Glomerular endothelial cell (primary cell): ENCODE data around the gene BTBD16. TPM values are rescaled to one million over a fixed set of nuclear protein-coding genes. Genes with fewer than 3 reads are reported as not detected.

Experiments
- DNase-seq: peaks from one replicate; pipeline ENCODE4 v3.0.0-alpha.2; 2011; ENCODE audit warnings: low read depth, low spot score; ENCODE audit errors: extremely low read depth
- total RNA-seq: library from RNA; depleted of rRNA; stranded (reverse); fragments of >200 nt; gene quantifications from 2 replicates; pipeline ENCODE4 v1.2.3, GENCODE V29; 2015

Gene BTBD16
- total RNA-seq, 1 donor from 2014 or later, result 0.47 TPM

- no peak for DNase-seq
Observed at GRCh38 chr10:122246830-122247520, 24.1 kb upstream of the BTBD16 start.

GRCh38 chr10:122248356-122249302 lies 22.5 kb upstream of the BTBD16 start:
- DNase-seq, result no peak

GRCh38 chr10:122249303-122249850 lies 21.7 kb upstream of the BTBD16 start:
- no peak for DNase-seq

- no peak for DNase-seq
Observed at GRCh38 chr10:122249991-122250750, 20.9 kb upstream of the BTBD16 start.

GRCh38 chr10:122251459-122252255 lies 19.4 kb upstream of the BTBD16 start:
- no peak for DNase-seq

- DNase-seq, result no peak
Observed at GRCh38 chr10:122252805-122253204, 18.3 kb upstream of the BTBD16 start.

GRCh38 chr10:122253605-122254004 lies 17.5 kb upstream of the BTBD16 start:
- no peak for DNase-seq

GRCh38 chr10:122254831-122255230 lies 16.3 kb upstream of the BTBD16 start:
- no peak for DNase-seq

GRCh38 chr10:122255509-122256301 lies 15.4 kb upstream of the BTBD16 start:
- no peak for DNase-seq

- DNase-seq, result no peak
Observed at GRCh38 chr10:122257041-122257440, 14.1 kb upstream of the BTBD16 start.

GRCh38 chr10:122258136-122259074 lies 12.7 kb upstream of the BTBD16 start:
- no peak for DNase-seq

GRCh38 chr10:122259075-122259466 lies 12.0 kb upstream of the BTBD16 start:
- DNase-seq, result no peak

GRCh38 chr10:122261584-122261983 lies 9.5 kb upstream of the BTBD16 start:
- DNase-seq, result no peak

- no peak for DNase-seq
Observed at GRCh38 chr10:122263971-122264370, 7.1 kb upstream of the BTBD16 start.

- DNase-seq, result no peak
Observed at GRCh38 chr10:122264436-122264835, 6.7 kb upstream of the BTBD16 start.

GRCh38 chr10:122264931-122265330 lies 6.2 kb upstream of the BTBD16 start:
- no peak for DNase-seq

- no peak for DNase-seq
Observed at GRCh38 chr10:122265896-122266295, 5.2 kb upstream of the BTBD16 start.
